Activated T-cell treated with anti-CD3 and anti-CD28 coated beads for 24 hours (primary cell): ENCODE measurements around the gene CHMP4B.

Experiments used
- DNase-seq: peaks from one replicate; pipeline ENCODE4 v3.0.0-alpha.2; 2020; ENCODE audit warnings: low read depth

CHMP4B gene

GRCh38 chr20:33821270-33821836 lies 10.2 kb downstream of the CHMP4B start:
- DNase-seq, result no peak

DNA sequence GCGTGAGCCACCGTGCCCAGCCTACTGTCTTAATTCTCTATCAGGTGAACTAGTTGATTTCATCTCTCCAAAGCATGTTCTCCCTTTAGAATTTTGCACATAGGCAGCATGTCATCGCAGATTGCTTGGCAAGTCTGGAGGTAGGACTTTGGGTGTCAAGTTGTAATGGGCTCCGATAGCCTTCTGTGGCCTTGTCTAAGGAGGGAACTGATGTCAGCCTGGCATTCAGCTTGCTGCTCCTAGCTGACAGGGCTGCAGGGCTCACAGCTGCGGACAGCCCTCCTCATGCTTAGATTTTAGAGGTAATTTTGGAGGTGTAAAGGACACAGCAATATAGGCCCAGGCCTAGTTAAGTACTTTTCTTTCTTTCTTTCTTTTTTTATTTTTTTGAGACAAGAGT lies 11.3 kb downstream of the CHMP4B start:
- no peak for DNase-seq

DNA sequence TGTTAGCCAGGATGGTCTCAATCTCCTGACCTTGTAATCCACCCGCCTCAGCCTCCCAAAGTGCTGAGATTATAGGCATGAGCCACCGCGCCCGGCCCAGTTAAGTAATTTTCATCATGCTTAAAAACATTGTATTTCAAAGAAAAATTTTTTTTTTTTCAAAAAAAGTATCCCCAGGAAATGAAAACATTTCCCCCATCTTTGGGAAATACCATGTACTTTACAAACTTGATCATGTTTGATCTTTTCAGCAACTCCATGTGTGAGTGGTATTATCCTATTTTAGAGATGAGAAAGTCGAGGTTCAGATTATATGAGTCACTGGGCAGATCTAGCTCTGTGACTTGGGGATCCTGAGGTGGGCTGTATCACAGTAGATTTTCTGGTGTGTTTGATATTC lies 11.8 kb downstream of the CHMP4B start:
- DNase-seq, result no peak

GRCh38 chr20:33824852-33825251 lies 13.7 kb downstream of the CHMP4B start:
- no peak for DNase-seq

DNA sequence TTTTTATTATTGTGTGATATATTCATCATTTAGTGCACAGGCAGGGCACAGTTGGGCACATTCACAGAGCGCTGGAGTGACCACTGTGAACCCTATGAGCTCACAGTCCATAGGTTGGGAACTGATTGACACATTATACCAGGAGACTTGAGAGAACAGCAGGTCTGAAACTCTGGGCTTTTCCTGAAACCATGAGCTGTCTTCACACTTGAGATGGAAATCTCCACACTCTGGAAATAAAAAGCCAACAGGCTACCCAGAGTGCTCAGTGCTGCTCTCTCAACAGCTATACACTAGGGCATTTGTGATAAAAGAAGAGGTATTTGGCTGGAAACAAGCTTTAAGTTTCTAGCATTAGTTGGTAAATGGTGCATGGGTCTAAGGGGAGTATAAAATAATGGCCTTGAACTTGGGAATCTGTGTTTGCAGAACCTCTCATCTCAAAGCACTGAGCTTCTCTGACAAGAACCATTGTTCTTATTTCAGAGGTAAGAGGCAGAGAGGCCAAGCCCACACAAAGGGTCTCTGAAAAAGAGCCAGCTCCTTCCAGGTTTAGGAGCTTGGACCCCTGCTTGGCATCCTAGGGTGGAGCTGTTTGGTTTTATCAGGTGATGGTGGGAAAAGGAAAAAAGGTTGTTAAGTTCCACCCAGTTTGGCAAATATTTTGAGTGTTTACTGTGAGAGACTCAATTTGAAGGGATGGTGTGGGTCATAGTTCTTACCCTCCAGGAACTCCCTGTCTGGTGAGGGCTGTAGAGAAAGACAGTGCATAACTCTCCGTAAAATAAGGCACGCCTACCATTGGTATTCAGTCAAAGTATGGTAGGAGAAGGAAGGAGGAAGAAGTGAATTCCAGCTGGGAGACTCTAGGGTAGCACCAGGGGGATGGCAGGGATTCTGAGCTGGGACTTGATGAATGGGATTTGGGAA lies 14.5 kb downstream of the CHMP4B start:
- DNase-seq, result no peak

DNA sequence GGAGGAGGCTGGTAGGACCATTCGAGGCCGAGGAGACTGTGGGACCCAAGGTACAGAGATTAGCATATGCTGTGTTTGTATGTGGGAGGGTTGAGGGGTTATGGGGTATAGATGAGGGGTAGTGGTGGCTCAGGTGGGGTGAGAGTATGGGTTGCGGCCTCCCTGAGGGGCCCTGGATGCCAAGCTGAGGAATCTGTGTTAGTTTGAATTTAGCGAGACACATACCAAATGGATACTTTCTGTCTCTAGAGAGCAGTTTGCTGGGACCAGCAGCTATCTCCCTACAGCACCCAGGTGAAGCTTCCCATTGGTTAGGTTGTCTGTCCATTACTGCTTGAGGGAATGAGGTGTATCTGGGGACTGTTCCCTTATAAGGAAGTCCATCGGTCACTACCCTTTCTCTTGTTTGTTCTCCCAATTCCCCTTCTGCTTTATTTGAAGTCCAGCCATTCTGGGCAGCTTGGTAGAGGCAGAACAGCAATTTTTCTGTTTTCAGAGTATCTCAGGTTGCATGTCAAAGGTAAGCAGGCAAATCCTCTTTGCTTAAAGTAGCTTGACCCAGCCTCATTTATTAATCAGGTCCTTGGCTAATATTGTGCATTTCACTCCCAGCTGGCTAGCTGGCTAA lies 15.2 kb downstream of the CHMP4B start:
- DNase-seq, result no peak

DNA sequence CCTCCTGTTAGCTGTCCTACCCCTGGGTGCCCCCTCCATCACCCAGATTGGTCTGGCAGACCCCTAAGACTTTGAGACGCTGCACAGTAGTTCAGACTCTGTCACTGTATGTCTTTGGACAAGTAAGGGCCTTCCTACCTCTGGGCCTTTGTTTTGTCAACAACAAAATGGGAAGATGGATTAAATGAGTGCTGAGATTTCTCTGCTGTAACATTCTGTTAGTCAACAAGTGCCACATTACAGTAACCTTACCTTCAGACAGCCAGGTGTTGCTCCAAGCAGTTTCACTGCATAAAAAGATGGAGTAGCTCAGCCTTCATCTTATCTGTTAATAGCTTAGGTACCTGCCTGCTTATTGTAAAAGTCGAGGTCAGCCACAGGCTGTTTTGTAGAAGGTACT lies 16.0 kb downstream of the CHMP4B start:
- DNase-seq, result no peak

GRCh38 chr20:33827634-33828325 lies 16.6 kb downstream of the CHMP4B start:
- no peak for DNase-seq

DNA sequence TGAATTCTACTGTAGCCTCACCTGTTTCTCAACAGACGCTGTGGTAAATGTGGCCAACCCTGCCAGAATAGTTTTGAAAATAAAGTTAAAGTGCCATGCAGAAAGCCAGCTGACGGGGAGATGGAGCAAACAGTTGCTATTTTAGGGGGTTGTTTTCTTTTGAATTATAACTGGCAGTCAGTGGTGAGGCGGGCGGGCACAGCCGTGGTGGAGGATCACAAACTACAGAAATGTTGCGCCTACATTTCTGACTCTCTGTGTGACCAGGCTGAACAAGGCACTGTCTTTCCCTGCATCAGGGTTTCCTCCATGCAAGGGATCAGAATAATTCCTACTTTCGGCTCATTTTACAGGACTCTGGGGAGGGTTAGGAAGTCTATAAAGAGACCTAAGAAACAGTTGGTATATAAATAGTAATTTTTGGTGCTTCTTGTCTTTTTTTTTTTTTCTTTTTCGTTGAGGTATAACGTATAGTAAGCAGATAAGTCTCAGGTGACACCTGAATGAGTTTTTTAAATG lies 17.2 kb downstream of the CHMP4B start:
- no peak for DNase-seq

GRCh38 chr20:33828967-33829560 lies 17.9 kb downstream of the CHMP4B start:
- DNase-seq, result no peak

DNA sequence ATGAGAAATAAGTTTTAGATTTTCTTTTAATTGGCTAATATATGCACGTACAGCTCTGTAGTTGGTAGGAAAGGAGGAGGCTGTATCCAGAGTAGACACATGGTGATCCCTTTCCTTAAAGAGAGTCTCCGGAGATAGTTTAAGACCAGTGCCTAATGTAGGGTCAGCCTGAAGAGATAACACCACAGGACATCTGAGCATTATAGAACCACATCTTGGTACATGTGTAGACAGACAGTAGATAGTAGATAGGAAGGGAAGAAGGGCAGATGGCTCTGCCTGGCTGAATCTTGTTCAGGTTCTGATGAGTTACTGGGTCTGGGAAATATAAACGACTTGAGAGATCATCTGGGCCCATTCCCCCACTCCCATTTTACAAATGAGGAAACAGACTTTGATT lies 18.5 kb downstream of the CHMP4B start:
- DNase-seq, result no peak

GRCh38 chr20:33830371-33830770 lies 19.2 kb downstream of the CHMP4B start:
- DNase-seq, result no peak

DNA sequence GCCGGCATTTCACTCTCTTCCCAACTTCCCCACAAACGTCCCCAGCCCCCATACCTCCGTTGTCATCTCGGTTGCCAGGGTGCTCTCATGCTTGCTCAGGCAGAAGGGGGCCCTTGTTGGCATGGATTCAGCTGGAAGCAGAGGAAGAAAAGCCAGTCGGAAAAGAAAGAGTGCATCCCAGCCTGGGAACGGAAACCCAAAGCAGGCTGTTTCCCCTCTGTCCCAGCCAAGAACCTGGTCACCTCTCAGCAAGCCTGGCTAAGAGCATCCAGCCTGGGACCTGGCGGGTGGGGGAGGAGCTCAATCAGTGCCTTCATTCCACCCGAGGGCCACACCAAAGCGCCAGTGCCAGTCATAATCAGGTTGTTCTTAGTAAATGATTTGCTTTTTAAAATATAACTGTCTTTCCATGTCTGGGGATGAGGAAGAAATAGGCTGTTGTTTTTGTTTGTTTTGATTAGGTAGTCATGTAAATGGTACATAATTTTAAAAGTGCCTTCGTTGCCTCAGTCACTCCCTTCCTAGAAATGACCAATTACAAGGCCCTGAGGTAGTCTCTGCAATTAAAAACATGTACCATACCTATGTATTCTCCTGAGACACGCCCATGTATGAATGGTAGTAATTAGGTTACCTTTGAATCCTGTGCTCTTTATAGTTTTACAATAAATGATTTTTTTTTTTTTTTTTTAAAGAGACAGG lies 21.1 kb downstream of the CHMP4B start:
- DNase-seq, result no peak

DNA sequence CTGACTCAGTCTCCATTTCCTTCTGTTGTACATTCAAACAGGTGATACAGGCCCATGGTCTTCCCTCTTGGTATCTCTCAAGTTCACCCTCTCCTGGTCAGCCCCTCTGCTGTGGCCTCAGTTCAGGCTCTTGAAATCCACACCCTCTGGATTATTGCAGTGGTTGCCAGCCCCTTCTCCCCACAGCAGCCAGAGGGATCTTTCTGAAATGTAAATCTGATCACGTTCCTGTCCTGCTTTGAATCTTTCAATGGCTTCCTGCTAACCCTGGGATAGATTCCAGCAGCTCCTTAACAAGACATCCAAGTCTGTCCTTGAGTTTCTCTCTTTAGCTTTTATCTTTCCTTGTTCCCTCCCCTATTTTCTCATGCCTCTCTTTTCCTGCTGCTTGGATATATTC lies 22.2 kb downstream of the CHMP4B start:
- no peak for DNase-seq

- no peak for DNase-seq
These were observed 24.5 kb downstream of the CHMP4B start for GRCh38 chr20:33835615-33836172.

- DNase-seq, result no peak
These were observed 25.1 kb downstream of the CHMP4B start for GRCh38 chr20:33836277-33836676.

GRCh38 chr20:33837096-33837830 lies 26.1 kb downstream of the CHMP4B start:
- no peak for DNase-seq

- DNase-seq, result no peak
These were observed 27.1 kb downstream of the CHMP4B start for GRCh38 chr20:33838035-33838864.

DNA sequence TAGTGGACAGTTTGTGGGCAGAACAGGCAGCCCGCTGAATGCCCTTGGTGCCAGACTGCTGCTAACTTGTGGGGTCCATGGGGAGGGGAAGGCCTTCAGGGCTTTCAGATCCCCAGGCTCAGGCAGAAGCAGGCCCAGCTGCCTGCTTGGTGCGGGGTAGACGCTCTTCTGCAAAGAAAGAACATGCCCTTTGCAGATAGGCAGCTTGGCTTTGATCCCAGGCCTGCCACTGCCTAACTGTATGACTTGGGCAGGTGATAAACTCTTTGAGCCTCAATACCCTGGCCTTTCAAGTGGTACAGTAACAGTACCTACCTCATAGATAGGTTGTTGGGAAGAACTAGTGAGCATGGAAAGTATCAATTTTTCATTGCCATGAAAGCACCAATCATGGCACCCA lies 28.4 kb downstream of the CHMP4B start:
- no peak for DNase-seq
